Measurements from ENCODE around the gene NAT10. TPM values are rescaled to one million over a fixed set of nuclear protein-coding genes. Genes with fewer than 3 reads are reported as not detected.
A peak's percentile ranks its signal among the peaks of the same experiment; 100 is the strongest.
"Not testable (repeated sequence)": the region's sequence is repeated elsewhere in the genome, so short reads cannot be mapped to it uniquely, and the experiment has no call there.

The NAT10 gene
- total RNA-seq, 1 experiment from 2014 or later: 51.8 TPM

DNA sequence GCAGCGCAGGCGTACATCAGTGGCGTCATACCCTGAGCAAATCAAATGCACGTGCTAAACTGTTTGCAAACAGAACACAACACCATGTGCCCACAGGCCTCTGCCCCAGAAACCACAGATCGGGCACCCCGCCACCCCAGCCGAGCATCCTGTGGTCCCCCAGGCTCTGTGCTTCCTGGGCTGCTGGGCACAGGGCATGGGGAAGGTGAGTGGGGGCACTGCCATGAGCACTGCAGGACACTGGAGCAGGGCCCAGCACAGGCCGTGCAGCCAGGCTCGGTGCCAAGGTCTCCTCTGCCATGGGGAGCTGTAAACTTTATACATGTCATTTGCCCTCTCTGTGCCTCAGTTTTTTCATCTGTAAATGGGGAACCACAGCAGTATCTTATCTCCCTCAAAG, 62.5 kb downstream of the NAT10 start:
- no peak for DNase-seq (ENCODE audit: low spot score)

DNA sequence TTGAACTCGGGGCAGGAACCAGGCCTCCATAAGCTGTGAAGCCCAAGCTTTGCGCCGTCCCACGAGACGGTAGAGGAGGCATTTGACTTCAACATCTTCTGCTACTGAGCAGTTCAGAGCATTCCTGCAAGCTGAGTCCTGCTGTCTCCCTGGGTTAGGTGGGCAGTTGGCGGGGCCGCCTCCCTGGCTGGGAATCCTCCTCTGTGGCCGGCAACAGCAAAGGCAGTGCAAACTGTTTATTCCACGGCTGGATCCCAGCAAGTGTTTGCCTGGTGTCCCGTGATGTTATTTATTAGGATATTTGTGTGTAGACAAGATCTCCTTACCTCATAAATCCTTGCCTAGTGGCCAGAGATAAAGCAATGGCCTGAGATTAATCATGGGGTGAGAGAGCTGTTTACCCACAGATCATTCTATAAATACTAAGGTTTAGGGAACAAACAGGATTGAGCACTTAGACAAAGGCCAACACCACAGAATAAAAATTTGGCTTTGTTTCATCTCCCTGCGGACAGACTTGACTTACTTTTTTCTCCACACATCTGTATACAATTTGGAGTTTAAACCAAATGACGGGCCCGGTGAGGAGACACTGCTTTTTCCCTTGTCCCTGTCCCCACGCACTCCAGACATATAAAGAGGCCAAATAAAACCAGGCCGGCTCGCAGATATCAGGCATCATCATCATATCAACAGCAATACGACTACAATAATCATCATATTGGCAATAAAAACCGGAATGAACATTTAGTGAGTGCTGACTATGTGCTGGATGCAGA, 63.4 kb downstream of the NAT10 start:
- DNase-seq (ENCODE audit: low spot score): no peak

DNA sequence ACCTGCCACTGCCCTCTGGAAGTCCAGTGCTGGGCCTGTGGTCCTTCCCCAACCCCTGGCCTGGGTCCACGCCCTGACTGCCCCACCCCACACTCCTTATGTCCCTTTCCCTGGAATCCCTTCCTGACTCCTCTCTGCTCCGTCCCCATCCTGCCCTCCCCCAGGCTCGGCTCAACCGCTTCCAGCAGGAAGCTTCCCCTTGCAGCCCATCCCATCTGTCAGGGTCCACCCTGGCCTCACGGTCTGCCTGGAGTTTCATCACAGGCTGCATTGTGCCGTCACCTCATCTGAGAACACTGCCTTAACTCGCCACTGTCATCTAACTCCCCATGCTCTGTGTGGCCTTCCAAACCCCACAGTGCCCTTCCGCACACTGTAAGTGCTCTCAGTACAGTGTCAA, 64.3 kb downstream of the NAT10 start:
- DNase-seq (ENCODE audit: low spot score): no peak

DNA sequence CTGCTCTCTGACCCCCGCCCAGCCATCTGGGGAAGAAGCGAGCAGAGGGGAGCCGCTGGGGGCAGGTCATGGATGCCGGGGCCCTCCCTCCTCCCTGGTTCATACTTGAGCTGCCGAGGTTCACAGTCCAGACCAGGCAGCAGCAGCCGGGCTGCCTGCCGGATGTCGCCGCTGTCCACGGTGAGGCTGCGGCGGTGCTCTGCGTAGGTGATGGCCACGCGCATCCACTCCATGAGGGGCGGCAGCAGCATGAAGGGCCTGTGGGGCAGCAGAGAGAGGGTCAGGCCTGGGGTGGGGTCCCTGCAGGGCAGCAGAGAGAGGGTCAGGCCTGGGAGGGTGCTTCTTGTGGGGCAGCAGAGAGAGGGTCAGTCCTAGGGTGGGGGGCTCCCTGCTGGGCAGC, 67.6 kb downstream of the NAT10 start:
- DNase-seq (ENCODE audit: low spot score): no peak

DNA sequence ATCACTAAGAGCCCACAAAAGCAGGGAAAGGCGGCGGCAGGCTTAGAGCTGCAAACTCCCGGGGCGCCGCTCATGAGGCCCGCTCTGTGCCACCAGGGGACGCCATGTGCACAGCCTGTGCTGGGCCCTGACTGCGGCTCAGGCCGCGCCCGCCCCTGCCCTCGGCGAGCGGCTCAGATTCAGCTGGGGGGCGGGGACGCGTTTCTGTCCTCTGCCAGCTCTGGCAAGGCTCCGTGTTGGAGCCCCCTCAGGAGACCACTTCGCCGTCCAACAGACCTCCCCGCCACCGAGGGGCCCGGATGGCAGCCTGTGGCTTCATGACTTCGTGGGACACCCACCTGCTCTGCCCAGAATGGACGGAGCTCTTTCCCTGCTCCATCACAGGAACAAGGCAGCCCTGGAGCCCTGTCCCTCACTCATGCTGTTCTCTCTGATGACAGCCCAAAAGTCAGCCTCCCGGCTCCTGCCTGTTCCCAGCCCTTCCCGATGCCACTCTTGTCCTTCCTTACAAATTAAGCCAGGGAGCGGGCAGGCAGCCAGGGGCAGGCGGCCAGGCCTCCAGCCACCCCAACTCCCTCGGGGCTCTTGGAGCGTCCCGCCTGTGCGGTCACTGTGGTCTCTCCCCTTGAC, 69.1 kb downstream of the NAT10 start:
- DNase-seq (ENCODE audit: low spot score): peak; percentile 92

DNA sequence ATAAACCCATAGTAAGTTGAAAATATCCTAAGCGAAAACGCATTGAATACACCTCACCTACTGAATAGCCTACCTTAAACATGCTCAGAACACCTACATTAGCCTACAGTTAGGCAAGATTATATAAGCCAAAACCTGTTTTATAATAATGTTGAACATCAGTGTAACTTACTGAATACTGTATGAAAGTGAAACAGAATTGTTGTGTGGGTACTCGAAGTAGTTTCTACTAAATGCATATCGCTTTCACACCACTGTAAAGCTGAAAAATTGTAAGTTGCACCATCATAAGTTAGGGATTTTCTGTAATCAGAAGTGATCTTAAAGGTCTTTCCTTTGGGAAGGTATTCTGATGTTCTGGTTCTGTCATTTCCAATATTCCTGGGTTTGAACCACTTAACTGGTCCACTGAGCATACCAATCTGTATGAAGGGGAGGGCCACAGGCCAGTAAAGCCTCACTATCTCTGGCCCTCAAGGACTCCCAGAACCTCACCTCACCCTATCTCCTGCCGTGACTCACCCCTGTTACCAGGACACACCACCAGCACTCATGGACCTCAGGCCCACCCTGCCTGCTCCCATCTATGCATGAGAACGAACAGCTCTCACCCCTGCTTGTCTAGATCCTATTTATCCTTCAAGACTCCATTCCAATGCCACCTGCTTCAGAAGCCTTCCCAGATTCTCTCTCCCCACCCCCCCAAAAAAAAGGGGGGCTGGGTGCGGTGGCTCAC, 70.0 kb downstream of the NAT10 start:
- DNase-seq (ENCODE audit: low spot score): no peak

DNA sequence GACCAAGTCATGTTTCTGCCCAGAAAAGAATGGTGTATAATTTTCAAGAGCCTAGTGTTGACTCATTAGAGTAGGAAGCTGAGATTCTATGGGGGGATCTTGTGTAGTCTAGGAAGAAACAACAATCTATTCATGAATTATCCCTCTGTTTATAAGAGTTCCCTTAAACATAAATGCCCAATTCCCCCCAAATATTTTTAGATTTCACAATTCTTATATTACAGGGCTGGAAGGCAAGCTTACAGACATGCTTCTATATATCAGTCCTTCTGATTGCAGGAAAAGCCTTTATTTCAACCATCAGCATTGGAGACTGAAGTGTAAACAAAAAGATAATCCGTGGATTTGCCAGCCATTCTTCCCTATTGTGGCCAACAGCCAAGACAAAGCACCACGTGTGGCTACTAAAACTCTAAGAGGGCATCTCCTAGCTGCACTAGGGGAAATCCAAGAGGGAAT, 71.4 kb downstream of the NAT10 start:
- no peak for DNase-seq (ENCODE audit: low spot score)

DNA sequence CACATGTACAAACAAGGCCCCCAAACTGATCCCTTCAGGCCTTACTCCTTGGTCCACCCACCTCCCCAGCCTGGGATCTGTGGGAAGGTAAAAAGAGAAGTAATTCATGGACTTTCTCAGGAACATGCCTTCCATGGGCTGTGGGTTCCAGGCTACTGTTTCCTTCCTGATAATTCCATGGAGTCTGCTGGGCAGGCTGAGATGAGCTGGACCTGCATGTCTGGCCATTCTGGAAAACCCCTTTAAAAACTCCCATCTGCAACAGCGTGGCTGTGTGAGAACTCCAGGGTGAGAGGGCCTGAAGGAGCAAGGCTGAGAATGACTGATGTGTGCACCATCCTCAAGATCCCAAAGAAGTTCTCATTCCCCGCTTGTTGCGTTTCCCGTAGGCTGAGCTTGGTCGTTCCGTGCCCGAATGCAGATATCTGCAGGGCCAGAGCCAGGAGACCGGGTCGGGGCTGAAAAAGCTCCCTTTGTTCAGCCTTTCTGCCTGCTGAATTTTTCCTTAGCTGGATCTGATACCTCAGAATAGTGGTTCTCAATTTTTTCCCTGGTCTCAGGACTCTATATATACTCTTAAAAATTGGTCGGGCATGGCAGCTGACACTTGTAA, 72.9 kb downstream of the NAT10 start:
- no peak for DNase-seq (ENCODE audit: low spot score)

DNA sequence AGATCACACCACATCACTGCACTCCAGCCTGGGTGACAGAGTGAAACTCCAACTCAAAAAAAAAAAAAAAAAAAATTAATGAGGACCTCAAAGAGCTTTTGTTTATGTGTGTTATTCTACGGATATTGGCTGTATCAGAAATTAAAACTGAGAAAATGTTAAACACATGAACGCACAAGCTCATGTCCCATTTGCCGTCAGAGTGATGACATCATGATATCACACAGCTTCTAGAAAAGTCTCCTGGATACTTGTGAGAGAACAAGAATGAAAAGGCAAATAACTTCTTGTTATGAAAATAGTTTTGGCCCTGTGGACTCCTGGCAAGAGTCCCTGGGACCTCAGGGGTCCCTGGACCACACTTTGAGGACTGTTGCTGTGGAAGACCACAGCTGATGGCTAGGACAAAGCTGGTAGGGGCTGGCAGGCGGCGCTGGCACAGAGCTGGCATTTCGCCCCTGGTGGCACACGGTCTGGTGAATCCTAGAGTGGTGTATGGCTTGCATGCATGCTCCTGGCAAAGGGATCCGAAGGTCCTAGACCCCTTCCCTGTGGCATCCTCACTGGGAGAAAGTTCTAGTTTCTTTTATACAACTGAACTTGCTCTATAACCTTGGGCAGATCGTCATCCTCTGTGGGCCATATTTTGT, 73.7 kb downstream of the NAT10 start:
- DNase-seq (ENCODE audit: low spot score): no peak

DNA sequence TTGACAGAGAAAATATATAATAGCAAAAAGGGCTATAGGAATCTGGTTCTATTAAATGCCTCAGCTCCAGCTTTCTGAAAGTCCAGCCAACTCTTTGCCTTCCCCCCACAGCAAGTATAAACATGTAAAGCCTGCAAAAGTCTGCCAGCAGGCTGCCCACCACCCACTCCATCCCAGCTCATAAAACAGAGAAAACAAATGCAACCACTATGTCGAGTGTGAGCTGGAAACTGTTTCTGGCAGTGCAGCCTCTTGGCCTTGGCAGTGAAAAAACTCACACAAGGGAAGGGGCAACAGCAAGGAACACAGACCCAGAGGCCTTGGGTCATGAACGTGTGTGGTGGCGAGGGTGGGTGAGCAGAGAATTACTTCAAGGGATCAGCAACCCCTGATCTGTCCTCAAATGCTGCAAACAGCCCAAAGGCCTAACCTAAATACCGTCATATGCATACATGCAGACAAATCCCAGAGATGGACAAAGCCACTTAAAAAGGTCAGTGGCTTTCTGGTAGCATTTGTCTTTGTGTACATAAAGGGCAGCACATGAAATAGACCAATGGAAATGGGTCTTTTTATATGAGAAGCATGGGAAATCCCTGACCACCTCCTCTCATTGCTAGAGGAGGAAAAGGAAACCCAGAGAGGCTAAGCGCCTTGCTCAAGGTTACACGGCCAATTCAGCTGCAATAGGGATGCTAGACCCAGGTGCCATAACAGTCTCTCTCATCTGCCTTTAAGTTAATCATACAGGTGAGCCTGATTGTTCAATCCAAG, 74.8 kb downstream of the NAT10 start:
- DNase-seq (ENCODE audit: low spot score): no peak

DNA sequence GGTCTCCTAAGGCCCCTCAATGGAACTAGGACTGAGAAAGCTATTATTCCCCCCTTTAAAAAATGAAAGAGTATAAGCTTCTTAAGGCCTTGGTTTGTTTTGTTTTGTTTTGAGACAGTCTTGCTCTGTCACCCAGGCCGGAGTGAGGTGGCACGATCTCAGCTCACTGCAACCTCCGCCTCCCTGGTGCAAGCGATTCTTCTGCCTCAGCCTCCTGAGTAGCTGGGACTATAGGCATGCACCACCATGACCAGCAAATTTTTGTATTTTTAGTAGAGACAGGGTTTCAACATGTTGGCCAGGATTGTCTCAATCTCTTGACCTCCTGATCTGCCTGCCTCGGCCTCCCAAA, 75.4 kb downstream of the NAT10 start:
- not testable (repeated sequence) for DNase-seq (ENCODE audit: low spot score)

DNA sequence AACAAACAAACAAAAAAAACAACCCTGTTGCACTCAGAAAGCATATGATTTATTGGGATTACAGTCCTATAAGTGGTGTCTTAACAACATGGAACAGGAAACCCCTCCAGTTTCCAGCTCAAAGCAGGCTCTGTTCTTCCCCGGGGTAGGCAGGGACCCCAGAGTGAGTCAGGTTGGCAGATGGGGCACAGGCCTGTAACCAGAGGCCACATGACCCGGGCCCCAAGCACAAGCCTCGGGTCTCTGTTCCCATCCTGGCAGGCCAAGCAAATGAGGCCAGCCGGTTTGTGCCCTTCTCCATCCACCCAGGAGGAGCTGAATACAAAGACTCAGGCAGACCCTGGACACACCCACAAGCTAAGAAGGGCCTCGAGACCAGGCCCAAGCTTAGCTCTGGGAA, 75.8 kb downstream of the NAT10 start:
- DNase-seq (ENCODE audit: low spot score): no peak

DNA sequence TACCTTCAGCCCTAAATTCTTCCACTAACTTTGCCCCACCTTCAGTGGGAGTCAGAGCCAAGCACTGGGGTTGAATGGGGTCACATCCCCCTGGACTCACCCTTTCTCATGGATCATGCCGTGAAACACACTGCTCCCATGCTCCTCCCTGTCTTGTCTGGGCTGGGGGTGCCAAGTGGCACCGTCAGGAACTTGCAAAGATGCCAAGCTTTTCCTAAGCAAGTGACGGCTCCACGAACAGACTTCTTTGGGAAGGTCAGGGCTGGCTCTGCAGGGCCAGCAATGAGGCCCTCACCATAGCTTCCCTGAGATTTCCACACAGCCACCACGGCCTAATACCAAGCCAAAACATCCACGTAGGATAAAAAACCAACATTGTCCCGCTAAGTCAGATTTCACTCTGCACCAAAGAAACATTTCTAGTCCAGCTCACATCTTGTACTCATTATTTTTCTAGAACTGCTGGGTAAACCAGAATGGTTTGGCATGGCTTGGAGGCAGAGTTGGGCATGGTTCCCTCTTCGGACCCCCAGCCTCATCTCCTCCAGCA, 76.5 kb downstream of the NAT10 start:
- no peak for DNase-seq (ENCODE audit: low spot score)

DNA sequence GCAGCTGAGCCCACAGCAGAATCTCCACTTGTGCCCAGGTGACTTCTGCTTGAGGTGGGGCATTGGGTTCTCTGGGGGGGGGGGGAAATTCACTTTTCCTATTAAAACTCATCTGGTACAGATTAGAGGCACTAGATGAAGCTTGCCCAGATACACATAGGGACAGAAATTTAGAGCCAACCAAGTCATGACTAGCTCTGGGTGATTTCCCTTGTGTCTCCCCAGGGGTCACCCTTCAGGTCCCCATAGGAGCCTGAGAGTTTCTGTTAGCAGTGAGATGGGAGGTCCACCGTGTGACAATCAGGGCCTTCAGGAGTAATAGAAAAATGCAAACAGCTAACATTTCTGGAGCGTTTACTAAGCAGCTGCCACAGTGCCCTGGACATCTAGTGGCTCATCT, 77.0 kb downstream of the NAT10 start:
- DNase-seq (ENCODE audit: low spot score): no peak

DNA sequence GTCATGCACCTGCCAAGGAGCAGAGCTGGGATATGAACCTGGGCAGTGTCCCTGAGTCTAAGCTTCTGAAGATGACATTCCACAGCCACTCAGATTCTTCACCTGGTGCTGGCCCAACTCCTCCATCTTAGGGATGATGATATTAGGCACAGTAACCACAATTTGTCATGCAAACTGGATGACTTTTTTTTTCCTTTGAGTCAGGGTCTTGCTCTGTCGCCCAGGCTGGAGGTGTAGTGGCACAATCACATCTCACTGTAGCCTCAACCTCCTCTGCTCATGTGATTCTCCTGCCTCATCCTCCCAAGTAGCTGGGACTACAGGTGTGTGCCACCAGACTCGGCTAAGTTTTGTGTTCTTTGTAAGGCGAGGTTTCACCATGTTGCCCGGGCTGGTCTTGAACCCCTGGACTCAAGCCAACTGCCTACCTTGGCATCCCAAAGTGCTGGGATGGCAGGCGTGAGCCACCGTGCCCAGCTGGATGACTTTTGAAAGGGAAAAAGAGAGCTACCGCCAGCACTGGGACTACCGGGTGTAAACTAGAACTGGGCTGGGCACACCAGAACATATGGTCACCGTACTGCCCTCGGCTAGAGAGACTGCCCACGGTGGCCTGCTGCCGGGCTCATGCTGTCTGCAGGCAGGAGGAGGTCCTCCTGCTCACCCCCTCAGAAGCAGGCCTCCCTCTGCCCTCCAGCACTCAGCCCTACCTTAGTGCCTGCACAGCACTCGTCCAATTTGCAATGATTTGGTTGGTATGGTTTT, 77.7 kb downstream of the NAT10 start:
- no peak for DNase-seq (ENCODE audit: low spot score)

DNA sequence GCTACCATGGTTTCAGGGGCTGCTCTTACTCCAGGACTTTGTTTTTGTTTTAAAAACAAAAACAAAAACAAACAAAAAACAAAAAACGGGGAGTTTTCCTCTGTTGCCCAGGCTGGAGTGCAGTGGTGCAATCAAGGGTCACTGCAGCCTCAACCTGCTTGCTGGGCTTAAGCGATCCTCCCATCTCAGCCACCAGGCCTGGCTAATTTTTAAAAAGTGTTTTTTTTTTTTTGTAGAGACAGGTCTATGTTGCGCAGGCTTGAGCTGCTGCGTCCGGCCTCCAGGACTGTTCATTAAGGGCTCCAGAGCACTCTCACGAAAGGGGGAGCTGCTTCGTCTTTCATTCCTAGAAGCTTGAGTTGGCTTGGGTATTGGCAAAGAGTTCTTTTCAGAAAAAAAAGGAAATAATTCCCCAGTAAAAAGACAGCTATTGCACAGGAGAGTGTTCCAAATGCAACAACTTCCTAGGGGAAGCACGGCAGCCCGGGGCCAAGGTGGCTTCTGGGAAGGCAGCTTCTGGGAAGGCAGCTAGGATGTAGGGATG, 78.5 kb downstream of the NAT10 start:
- no peak for DNase-seq (ENCODE audit: low spot score)

DNA sequence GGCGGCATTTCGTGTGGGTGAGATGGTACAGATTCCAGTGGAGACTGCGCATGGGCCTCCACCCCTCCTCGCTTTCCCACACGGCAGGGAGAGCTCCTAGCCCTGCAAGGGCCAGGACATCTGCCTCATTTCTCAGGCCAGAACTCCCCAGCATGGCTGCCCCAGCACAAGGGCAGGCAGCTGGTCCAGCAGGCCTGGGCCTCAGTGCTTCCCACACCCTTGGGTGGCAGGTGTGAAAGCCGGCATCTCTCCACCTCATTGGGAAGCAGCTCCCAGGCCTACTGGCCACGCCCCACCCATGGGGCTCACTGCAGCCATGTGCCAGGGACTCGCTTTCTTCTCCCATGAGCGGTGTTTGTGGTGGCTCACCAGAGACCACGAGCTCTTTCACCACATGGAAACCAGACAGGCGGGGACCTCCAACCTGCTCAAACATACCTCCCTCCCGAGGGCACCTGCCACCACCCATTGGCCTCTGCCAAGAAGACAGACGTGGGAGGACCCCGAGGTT, 79.1 kb downstream of the NAT10 start:
- DNase-seq (ENCODE audit: low spot score): no peak

DNA sequence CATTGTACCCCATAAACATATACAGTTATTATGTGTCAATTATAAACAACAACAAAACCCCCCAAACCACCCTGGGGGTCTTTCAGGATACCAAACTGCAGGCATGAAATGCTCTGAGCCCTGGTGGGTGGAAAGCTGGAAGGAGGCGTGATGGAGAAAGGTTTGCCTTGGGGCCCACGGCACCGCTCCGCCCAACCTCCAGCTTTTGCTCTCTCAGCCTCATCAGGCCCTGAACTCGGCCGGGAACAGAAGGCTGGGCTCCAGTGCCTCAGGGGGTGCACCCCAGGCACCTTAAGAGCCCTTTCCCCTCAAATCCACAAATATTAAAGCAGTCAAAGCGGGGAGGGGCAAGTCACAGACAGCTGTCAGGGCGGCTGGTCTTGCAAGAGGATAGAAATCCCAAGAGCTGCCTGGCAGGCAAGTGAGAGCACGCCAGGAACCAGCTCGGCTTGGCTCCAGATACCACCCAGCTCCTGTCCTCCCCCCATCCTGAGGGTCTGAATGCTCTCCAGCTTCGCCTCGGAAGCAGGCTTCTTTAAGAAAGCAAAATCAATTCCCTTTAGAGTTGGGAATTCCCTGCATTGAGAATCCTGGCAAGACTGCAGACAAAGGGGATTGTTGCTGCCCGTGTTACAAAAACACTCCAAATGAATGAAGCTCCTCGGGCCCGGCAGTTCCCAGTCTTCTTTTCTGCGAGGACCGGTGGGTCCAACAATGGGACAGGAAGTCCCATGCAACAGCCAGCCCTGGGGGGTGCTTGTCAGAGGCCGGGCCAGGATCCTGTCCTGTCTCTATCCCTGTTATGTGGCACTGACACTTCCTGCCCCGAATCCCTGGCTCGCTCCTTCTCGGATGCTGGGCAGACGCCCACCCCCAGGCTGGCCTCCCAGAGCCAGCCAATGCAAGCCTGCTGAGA, 80.8 kb downstream of the NAT10 start:
- no peak for DNase-seq (ENCODE audit: low spot score)

All from HT-29 (cell line).